Frontal cortex (tissue), 4 donors: ENCODE measurements around the gene ZNF488. TPM values are rescaled to one million over a fixed set of nuclear protein-coding genes. Genes with fewer than 3 reads are reported as not detected.

Source experiments
- DNase-seq, 2 donors: peaks; one replicate each; pipeline ENCODE4 v3.0.0; 2012; ENCODE audit warnings: low spot score in 2 of 2
- FAIRE-seq: peaks from 2 replicates; lab custom pipeline; 2012; peaks lifted over from hg19 to GRCh38; lab: Jason Lieb, UNC
- total RNA-seq: library from RNA; depleted of rRNA; stranded (reverse); fragments of >200 nt; gene quantifications from one replicate; pipeline ENCODE4 v1.2.3, GENCODE V29; 2014
- donor health status: control.
- donor health status: control.
- donor health status: control.

The ZNF488 gene
- total RNA-seq, 1 donor from 2014 or later: 0.41 TPM

DNA sequence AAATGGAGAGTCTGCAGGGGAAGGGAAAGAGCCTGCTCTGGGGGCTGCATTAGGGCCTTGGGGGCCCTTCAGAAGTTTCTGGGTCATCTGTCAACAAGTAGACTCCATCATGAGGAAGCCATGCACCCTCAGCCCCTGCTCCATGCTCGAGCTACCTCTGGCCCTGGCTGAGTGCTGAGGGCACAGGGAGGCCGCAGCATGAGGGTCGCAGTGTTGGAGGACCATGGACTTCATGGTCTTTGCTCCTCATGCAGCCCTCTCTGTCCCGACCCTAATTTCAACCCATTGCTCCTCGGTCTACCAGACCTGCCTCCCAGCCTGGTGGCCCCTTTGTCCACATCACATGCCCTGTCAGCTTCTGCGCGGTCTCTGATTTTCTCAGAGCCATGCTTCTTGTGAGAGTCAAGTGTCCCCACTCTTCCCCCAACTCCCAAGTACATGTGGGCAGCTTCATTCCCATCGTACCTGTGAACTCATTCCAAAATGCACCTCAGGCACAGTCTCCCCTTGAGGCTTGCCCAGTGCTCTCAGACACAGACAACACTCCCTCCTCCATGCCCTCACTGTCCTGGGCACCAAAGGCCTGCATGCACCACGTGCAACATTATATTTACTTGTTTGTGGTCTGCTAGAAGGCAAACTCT lies 14.7 kb downstream of the ZNF488 start:
- FAIRE-seq: no peak
- no peak for DNase-seq

GRCh38 chr10:47368431-47369180 lies 15.5 kb downstream of the ZNF488 start:
- DNase-seq (no peak), FAIRE-seq (no peak)

- DNase-seq (no peak), FAIRE-seq (no peak)
Observed at GRCh38 chr10:47367646-47368045, 16.4 kb downstream of the ZNF488 start.

DNA sequence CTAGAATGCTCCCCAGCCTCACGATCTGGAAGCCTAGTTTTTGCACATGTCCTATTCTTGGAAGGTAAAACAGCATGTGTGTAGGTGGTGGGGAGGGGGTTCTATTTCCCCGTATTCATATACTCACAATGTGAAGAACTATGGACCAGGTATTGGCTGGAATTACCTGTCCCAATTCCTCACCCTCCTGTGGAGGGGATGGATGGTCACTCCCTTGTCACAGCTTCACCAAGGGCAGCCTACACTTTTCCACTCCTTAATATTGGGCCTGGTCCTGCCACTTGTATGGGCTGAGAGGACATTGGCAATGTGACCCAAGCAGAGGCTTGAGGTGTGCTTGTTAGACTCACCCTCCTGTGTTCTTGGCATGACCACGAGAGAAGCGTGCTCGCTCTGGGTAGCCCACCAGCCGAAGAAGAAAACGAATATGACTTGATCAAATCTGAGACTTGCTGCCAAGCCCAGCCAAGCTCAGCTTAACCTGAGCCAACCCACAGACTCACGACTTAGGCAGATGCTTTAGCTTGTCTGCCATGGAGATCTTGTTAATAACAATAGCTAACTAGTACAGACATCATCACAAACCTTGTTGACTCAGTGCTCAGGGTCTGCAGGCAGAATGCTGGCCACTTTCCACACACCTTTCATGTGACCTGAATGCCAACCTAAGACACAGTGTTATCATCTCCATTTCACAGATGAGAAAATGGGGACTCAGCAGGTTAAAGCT lies 17.2 kb downstream of the ZNF488 start:
- no peak for FAIRE-seq
- DNase-seq: no peak

- DNase-seq (no peak), FAIRE-seq (no peak)
Observed at GRCh38 chr10:47366181-47366631, 17.9 kb downstream of the ZNF488 start.

DNA sequence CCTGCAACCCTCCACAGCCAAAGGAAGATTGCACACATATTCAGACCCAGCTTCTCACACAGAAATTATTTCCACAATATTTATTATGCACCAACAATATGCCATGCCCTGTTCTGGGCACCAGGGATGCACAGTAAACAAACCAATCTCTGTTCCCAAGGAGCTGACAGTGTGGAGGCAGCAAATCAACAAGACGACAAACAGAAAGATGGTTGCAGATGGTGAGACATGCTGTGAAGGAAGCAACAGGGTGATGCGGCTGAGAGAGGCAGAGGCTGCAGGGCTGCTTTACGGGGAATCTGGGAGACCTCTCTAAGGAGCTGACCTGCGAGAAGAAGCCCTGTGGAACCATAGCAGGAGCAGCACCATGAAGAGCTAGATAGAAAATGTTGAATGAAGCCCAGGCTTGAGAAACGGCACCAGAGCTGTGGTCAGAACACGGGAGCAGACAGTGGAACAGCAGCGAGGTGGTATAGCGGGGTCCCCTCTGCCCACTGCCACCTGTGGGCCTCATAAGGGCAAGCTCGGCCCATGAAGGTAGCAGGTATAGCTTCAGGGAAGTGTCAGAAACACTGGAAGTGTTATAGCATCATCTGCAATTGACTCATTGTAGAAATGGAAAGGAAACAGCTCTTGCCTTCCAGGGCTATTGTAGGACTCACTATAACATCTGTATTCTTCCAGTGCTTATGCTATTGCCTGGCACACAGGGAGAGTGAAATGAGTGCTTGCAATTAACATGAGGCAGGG lies 18.5 kb downstream of the ZNF488 start:
- DNase-seq: no peak
- no peak for FAIRE-seq

DNA sequence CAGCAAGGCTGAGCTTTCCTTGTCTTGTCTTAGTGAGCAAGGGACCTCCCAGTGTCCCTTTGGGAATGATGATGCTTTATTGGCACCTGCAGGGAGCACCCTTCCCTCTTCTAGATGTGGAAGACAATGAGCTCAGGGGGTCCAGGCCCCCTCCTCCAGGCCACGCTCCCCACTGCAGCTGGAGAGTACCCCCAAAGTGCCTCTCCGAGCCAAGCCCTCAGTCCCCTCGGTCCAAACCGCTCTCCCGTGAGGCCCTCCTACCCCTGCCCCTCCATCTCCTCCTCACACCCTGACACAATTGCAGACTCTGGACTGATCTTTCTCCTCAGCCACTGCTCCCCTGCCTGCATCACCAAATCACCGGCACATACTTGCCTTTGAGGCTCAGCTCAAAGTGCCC lies 19.2 kb downstream of the ZNF488 start:
- DNase-seq: no peak
- no peak for FAIRE-seq

DNA sequence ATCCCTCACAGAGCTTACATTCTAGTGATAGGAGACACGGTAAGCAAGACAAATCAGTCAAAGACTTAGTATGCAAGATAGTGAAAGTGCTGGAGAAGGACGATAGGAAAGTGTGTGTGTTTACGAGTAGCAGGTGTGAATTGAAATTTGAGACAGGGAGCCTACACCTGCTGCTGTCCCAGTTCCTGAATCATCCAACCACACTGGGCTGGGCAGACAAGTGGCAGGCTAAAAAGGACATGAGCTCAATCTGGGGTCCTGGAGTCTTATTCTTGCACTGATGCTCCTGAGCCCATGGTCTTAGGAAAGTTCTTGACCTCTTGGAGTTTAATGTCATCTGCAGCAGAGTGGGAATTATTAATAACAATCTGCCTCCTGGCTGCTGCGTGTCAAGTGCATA lies 19.7 kb downstream of the ZNF488 start:
- FAIRE-seq: no peak

DNA sequence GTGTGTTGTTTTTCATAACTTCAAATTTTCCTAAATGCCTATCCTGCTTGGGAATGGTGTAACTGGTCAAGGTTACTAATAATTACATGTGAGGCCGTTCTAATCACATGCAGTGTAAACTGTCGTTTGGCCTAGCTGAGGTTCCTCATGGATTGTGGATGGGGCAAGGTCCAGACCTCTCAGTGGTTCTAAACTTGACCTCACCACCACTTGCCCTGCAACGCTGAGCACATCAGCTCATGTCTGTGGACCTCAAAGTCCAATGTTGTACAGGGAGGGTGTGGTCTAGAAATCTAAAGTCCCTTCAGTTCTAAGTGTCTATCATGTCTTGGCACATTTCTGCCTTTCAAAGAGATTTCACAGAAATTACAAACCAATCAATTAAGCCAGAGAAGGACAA lies 20.3 kb downstream of the ZNF488 start:
- FAIRE-seq: no peak
- DNase-seq: no peak

More for the DNA sequence above, 19.7 kb downstream of the ZNF488 start:
- DNase-seq: no peak

- no peak for DNase-seq
- FAIRE-seq: no peak
Observed at GRCh38 chr10:47362199-47362598, 21.9 kb downstream of the ZNF488 start.

DNA sequence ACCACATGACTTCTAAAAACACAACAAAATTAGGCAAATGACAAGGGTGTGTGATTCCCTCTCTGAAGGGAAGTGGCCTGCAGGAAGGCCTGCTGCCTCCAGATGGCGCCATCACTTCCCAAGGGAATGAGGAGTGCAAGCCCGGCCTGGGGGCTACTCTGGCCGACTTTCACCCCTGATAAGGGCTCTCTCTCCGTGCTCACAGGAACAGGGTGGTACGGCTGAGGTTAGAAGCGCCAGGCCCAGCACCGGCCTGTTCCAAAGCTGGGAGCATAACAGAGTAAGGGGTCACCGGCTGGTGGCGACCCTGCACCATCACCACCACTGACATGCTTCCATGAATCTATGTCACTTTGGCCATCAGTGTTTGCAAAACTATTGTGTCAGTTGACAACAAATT lies 22.8 kb downstream of the ZNF488 start:
- FAIRE-seq (no peak), DNase-seq (peak; percentile 39 to 51)

- FAIRE-seq (no peak), DNase-seq (no peak)
Observed at GRCh38 chr10:47360419-47361040, 23.6 kb downstream of the ZNF488 start.

- FAIRE-seq: no peak
- DNase-seq: no peak
Observed at GRCh38 chr10:47359626-47360418, 24.3 kb downstream of the ZNF488 start.

GRCh38 chr10:47359101-47359500 lies 25.0 kb downstream of the ZNF488 start:
- no peak for FAIRE-seq
- no peak for DNase-seq

DNA sequence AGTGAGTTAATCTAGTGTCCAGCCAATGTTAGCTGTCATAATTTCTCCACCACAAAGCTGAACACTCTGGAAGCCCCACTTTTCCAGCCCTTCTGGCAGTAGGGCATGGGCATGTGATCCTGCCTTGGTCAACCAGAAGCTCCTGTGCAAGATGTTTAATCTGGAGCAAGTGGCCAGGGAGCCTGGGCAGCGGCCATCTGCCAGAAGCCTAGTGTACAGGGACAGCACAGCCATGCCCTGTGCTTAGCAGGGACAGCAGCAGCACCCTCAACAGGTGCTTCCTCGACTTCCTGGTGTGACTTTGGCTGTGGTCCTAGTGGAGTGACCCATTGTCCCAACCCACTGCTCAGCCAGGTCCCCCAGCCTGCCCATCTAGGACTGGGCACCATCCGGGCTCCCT lies 25.6 kb downstream of the ZNF488 start:
- FAIRE-seq (no peak), DNase-seq (no peak)

GRCh38 chr10:47357911-47358310 lies 26.2 kb downstream of the ZNF488 start:
- DNase-seq (no peak), FAIRE-seq (no peak)

- DNase-seq (no peak), FAIRE-seq (no peak)
Observed at GRCh38 chr10:47357131-47357582, 26.9 kb downstream of the ZNF488 start.

DNA sequence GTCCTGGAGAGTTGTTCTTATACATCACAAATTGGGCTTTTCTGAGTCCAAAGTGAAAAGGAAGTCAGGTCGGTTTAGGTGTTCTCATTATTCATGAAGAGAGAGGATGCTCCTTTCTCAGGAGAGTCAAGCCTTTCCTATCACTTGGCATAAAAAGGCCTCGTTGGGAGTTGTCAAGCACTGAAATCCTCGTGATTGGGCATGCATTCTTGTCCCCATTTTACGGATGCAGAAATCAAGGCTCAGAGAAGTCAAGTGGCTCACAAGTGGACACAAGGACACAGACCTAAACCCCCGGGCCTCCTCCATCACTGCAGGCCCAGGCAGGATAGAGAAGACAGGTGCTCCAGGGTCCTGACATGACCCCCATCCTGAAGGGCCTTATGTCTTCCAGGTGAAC lies 27.4 kb downstream of the ZNF488 start:
- FAIRE-seq: no peak
- DNase-seq: no peak

DNA sequence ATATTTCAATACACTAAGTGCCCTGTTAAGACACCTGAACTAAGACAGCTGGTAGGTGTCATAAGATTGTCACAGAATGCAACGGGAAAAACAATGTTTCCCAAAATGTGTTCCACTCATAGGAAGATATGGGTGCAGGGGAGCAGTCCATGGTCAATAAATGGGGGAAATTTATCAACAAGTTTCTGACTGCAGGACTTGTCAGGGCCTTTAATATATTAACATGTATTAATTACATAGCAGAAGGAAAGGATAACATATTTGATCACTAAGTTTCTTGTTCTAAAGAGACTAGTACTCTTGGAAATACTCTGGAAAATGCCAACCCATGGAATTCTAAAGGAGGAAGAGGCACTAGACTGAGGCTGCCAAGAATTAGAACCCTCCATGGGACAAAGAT lies 29.2 kb downstream of the ZNF488 start:
- FAIRE-seq (no peak), DNase-seq (no peak)
